HepG2 (cell line): ENCODE data around the gene MPC1L. TPM values are rescaled to one million over a fixed set of nuclear protein-coding genes. Genes with fewer than 3 reads are reported as not detected.

Experiments used
- ATAC-seq: fragments of 200-7000 bp; cut with Tn5 transposase; 3 replicates; pipeline ENCODE4 v1.9.1; 2020; ENCODE audit warnings: mild to moderate bottlenecking, moderate library complexity
- BruUV-seq: library from RNA; stranded (reverse); fragments of 400-500 nt; replicated peaks from 2 replicates; lab custom pipeline; 2021; lab: Mats Ljungman, UMichigan
- CTCF ChIA-PET: fragments of 300-600 bp; formaldehyde crosslinking; extraction: SDS; loops from one replicate; lab custom pipeline; 2021; ENCODE audit warnings: low total read pairs, inconsistent platforms, low intra/inter-chr PET ratio; lab: Yijun Ruan, JAX
- POLR2A ChIA-PET: fragments of 350-600 bp; sonication (Branson Sonifier 250); formaldehyde crosslinking; loops from one replicate; lab custom pipeline; 2020; ENCODE audit warnings: antibody characterized with exemption, inconsistent platforms; lab: Yijun Ruan, JAX
- DNase-seq: peaks from one replicate; pipeline ENCODE4 v3.0.0-alpha.2; 2015; ENCODE audit warnings: low spot score
- FAIRE-seq: peaks from 3 replicates; lab custom pipeline; 2011; peaks lifted over from hg19 to GRCh38; lab: Jason Lieb, UNC
- H2AFZ ChIP-seq: one replicate; pipeline ENCODE4 v1.6.1; 2011; ENCODE audit warnings: low read length, inconsistent platforms
- H3K27ac ChIP-seq: fragments of 300-600 bp; 3 replicates; pipeline ENCODE4 v1.8.0; 2011; ENCODE audit warnings: mixed run types, mild to moderate bottlenecking, mixed read lengths, low read length, inconsistent platforms; ENCODE audit not compliant: insufficient read depth; ENCODE audit errors: extremely low read length
- H3K27me3 ChIP-seq, 2 experiments: fragments of 200-600 bp in 1 of 2; 2 replicates in 1 of 2; 3 replicates in 1 of 2; pipeline versions ENCODE4 v1.6.0 to v1.8.0; 2011; ENCODE audit warnings: low read length in 2 of 2, mild to moderate bottlenecking in 2 of 2, moderate library complexity in 2 of 2, inconsistent platforms in 1 of 2; ENCODE audit not compliant: insufficient read depth in 2 of 2, control insufficient read depth in 1 of 2
- H3K36me3 ChIP-seq, 2 experiments: fragments of 200-600 bp in 1 of 2; replicated peaks in 1 of 2; 2 replicates in 1 of 2; 3 replicates in 1 of 2; pipeline versions ENCODE4 v1.5.1 to v1.8.0; 2011; ENCODE audit warnings: low read length in 2 of 2, inconsistent platforms in 1 of 2; ENCODE audit not compliant: insufficient read depth in 2 of 2, control insufficient read depth in 1 of 2
- H3K4me1 ChIP-seq: 2 replicates; pipeline ENCODE4 v1.5.1; 2012; ENCODE audit warnings: low read length, inconsistent platforms; ENCODE audit not compliant: insufficient read depth
- H3K4me2 ChIP-seq: 2 replicates; pipeline ENCODE4 v1.6.0; 2011; ENCODE audit warnings: low read depth, low read length, inconsistent platforms
- H3K4me3 ChIP-seq, 3 experiments: fragments of 200-600 bp in 1 of 3; sonication (generic), shearing (Covaris generic) in 1 of 3; replicated peaks in 1 of 3; 2 replicates each; pipeline ENCODE4 v1.5.1; 2011 to 2016; ENCODE audit warnings: low read length in 3 of 3, inconsistent platforms in 2 of 3, low read depth in 2 of 3, mild to moderate bottlenecking in 2 of 3, control low read depth in 1 of 3, mixed read lengths in 1 of 3; ENCODE audit not compliant: insufficient read depth in 1 of 3
- H3K79me2 ChIP-seq: one replicate; pipeline ENCODE4 v1.6.1; 2011; ENCODE audit warnings: low read length, inconsistent platforms; ENCODE audit not compliant: insufficient read depth
- H3K9ac ChIP-seq: 2 replicates; pipeline ENCODE4 v1.6.0; 2011; ENCODE audit warnings: mild to moderate bottlenecking, low read depth, low read length, inconsistent platforms; ENCODE audit not compliant: insufficient read depth
- H3K9me3 ChIP-seq: 2 replicates; pipeline ENCODE4 v1.5.1; 2012; ENCODE audit warnings: mild to moderate bottlenecking, low read length
- H4K20me1 ChIP-seq: 2 replicates; pipeline ENCODE4 v1.6.0; 2011; ENCODE audit warnings: inconsistent platforms, mild to moderate bottlenecking, low read length, moderate library complexity; ENCODE audit not compliant: insufficient read depth
- CEBPB ChIP-seq: IDR thresholded peaks from 2 replicates; pipeline ENCODE4 v1.6.1; 2011; ENCODE audit warnings: low read depth, low read length, improper control_type of control experiment, borderline replicate concordance
- REST ChIP-seq, 2 experiments: IDR thresholded peaks; 2 replicates each; pipeline ENCODE4 v1.6.1; 2011 to 2012; ENCODE audit warnings: low read length in 2 of 2, borderline replicate concordance in 1 of 2, low read depth in 1 of 2, mild to moderate bottlenecking in 1 of 2, moderate library complexity in 1 of 2
- ZEB1 ChIP-seq: IDR thresholded peaks from 2 replicates; pipeline ENCODE4 v1.6.1; 2012; ENCODE audit warnings: mild to moderate bottlenecking, low read depth, inconsistent platforms; ENCODE audit not compliant: insufficient replicate concordance
- ZFX ChIP-seq: sonication (generic); formaldehyde crosslinking; IDR thresholded peaks from 2 replicates; pipeline ENCODE4 v1.4.0; 2020; ENCODE audit warnings: mild to moderate bottlenecking, low read depth, missing genetic modification reagents, moderate library complexity
- WGBS: methylation state at CpG from one replicate; pipeline ENCODE4 v1.1.6; 2017; ENCODE audit warnings: low lambda C conversion rate; 5-methylcytosine and 5-hydroxymethylcytosine counted together
- in situ Hi-C: cut with HindIII; loops from 2 replicates; pipeline ENCODE4 v1.10.0; 2017; ENCODE audit warnings: low pct_unique_long_range_greater_than_20kb; ENCODE audit not compliant: extremely low pct_ligation_motif_present
- intact Hi-C: fragments of 100-400 bp; cut with micrococcal nuclease; formaldehyde crosslinking; loops from one replicate; pipeline ENCODE4 v1.10.0; 2022; ENCODE audit not compliant: unreplicated experiment
- polyA plus RNA-seq, 8 experiments: library from polyadenylated mRNA; depleted of rRNA in 3 of 8; stranded (reverse) in 7 of 8; unstranded in 1 of 8; fragments of >200 nt; fragmentation: Illumina TruSeq in 4 of 8; extraction: Trizol in 4 of 8; gene quantifications; 2 replicates each; pipeline versions ENCODE4 v1.2.1 to v1.2.3, GENCODE V29; 2011 to 2016; ENCODE audit warnings: low read depth in 4 of 8, missing spikeins in 1 of 8, mixed read lengths in 1 of 8; ENCODE audit not compliant: insufficient read depth in 1 of 8
- total RNA-seq, 5 experiments: library from RNA; depleted of rRNA; stranded (reverse); fragments of >200 nt; fragmentation: Illumina TruSeq; extraction: Trizol; gene quantifications; 2 replicates each; pipeline ENCODE4 v1.2.3, GENCODE V29; 2016; ENCODE audit warnings: low read depth in 1 of 5

The MPC1L gene
- total and polyA plus RNA-seq, 2 of the 13 experiments (the other 11 are each of a cell fraction or from before 2014, with no cell fraction given): not detected

- FAIRE-seq: no peak
Observed at GRCh38 chrX:40628506-40628905, 5.3 kb downstream of the MPC1L start.

GRCh38 chrX:40632199-40632598, 9.0 kb downstream of the MPC1L start:
- no peak overlapping the region for H3K27ac ChIP-seq
- H3K9me3 ChIP-seq: no peaks in the 10 kb centered on the region
- H4K20me1 ChIP-seq: no peaks in the 10 kb centered on the region
- no peaks in the 10 kb centered on the region for H3K79me2 ChIP-seq
- no TSS peak for BruUV-seq
- in situ Hi-C loops: no loop called here
- ChIA-PET CTCF (no interaction called here), POLR2A (no interaction called here)
- FAIRE-seq (no peak), DNase-seq (no peak), ATAC-seq (no peak)
- no peak for TF ChIP-seq ZEB1
- no peak for TF ChIP-seq REST (IDR thresholded peaks at IDR 0.05; ENCODE audit: borderline replicate concordance in 1 of 2, low read depth in 1 of 2, low read length in 2 of 2)
- 92% methylated on average over 1 of the region's 4 CpGs for WGBS
- no peak overlapping the region for H3K4me2 ChIP-seq
- H3K4me1 ChIP-seq: no peaks in the 10 kb centered on the region
- intact Hi-C loops: no loop called here
- peaks cover 4 to 20% of the 10 kb centered on the region in 2 experiments; a peak in 3 of 5 replicates for H3K36me3 ChIP-seq
- no peak overlapping the region for H3K4me3 ChIP-seq
- no peak overlapping the region for H3K9ac ChIP-seq
- H2AFZ ChIP-seq: no peak overlapping the region
- no peaks in the 10 kb centered on the region for H3K27me3 ChIP-seq

More at GRCh38 chrX:40628506-40628905, 5.3 kb downstream of the MPC1L start:
- H3K36me3 ChIP-seq: peaks cover 3 to 8% of the 10 kb centered on the region in 2 experiments; a peak in 3 of 5 replicates
- no peaks in the 10 kb centered on the region for H3K27me3 ChIP-seq
- ChIA-PET POLR2A (no interaction called here), CTCF (no interaction called here)
- H3K9me3 ChIP-seq: no peaks in the 10 kb centered on the region
- no peak overlapping the region for H3K4me3 ChIP-seq
- no peaks in the 10 kb centered on the region for H3K79me2 ChIP-seq
- no peaks in the 10 kb centered on the region for H3K4me1 ChIP-seq
- H2AFZ ChIP-seq: no peak overlapping the region
- DNase-seq: no peak
- intact Hi-C loops (no loop called here), in situ Hi-C loops (no loop called here)
- H3K4me2 ChIP-seq: no peak overlapping the region
- no TSS peak for BruUV-seq
- H4K20me1 ChIP-seq: no peaks in the 10 kb centered on the region
- 100% methylated on average over 5 of the region's 5 CpGs for WGBS
- no peak overlapping the region for H3K27ac ChIP-seq
- H3K9ac ChIP-seq: no peak overlapping the region
- no peak for TF ChIP-seq ZFX (CRISPR knock-in tag)
- peak; percentile 50; the same call in 1 of the 2 replicates for TF ChIP-seq CEBPB
- TF ChIP-seq, all 625 proteins: peak for 1
- ATAC-seq: no peak
